ENCODE data around the gene GABRA5.

Gene GABRA5

GRCh38 chr15:26874774-26875475 is 8.1 kb downstream of the GABRA5 start:
- no peak overlapping the region for H3K27ac ChIP-seq (replicated peaks)
- TF ChIP-seq SPI1 (IDR thresholded peaks at IDR 0.05; ENCODE audit: borderline replicate concordance, low read depth): no peak
- no peak for TF ChIP-seq CTCF (IDR thresholded peaks at IDR 0.05; ENCODE audit: insufficient read depth, low read length)
- TF ChIP-seq GABPA (IDR thresholded peaks at IDR 0.05; ENCODE audit: low read depth): no peak
- TF ChIP-seq, protein P1, sequence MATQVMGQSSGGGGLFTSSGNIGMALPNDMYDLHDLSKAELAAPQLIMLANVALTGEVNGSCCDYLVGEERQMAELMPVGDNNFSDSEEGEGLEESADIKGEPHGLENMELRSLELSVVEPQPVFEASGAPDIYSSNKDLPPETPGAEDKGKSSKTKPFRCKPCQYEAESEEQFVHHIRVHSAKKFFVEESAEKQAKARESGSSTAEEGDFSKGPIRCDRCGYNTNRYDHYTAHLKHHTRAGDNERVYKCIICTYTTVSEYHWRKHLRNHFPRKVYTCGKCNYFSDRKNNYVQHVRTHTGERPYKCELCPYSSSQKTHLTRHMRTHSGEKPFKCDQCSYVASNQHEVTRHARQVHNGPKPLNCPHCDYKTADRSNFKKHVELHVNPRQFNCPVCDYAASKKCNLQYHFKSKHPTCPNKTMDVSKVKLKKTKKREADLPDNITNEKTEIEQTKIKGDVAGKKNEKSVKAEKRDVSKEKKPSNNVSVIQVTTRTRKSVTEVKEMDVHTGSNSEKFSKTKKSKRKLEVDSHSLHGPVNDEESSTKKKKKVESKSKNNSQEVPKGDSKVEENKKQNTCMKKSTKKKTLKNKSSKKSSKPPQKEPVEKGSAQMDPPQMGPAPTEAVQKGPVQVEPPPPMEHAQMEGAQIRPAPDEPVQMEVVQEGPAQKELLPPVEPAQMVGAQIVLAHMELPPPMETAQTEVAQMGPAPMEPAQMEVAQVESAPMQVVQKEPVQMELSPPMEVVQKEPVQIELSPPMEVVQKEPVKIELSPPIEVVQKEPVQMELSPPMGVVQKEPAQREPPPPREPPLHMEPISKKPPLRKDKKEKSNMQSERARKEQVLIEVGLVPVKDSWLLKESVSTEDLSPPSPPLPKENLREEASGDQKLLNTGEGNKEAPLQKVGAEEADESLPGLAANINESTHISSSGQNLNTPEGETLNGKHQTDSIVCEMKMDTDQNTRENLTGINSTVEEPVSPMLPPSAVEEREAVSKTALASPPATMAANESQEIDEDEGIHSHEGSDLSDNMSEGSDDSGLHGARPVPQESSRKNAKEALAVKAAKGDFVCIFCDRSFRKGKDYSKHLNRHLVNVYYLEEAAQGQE (IDR thresholded peaks at IDR 0.05; ENCODE audit: insufficient replicate concordance, low read depth): no peak
- no peak for TF ChIP-seq POLR2AphosphoS5 (IDR thresholded peaks at IDR 0.05; ENCODE audit: low read depth)
- H3K4me3 ChIP-seq (replicated peaks; ENCODE audit: insufficient read depth, low read length): no peak overlapping the region
- H3K27me3 ChIP-seq (ENCODE audit: insufficient read depth, poor library complexity, severe bottlenecking): no peaks in the 10 kb centered on the region
- no peak for DNase-seq (ENCODE audit: low read depth in 1 of 2, low spot score in 1 of 2)

DNA sequence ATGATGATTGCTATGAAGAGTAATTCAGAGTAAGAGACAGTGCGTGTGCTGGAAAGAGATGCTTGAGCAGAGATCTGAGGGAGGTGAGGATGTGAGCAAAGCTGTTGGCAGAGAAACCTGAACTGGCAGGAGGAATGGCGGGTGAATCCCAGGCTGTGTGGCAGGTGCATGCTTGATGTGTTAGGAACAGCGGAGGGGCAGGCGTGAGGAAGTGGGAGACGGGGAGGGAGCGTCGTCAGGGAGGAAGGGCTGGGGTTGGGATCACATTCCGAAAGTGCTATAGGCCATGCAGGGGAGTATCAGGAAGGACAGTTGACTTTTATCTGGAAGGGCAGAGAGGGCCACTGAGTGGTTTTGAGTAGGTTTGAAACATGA is 8.6 kb downstream of the GABRA5 start:
- TF ChIP-seq CTCF (IDR thresholded peaks at IDR 0.05; ENCODE audit: insufficient read depth, low read length) (no peak), GABPA (IDR thresholded peaks at IDR 0.05; ENCODE audit: low read depth) (no peak), POLR2AphosphoS5 (IDR thresholded peaks at IDR 0.05; ENCODE audit: low read depth) (no peak)
- DNase-seq (ENCODE audit: low read depth in 1 of 2, low spot score in 1 of 2): no peak
- no peaks in the 10 kb centered on the region for H3K27me3 ChIP-seq (ENCODE audit: insufficient read depth, poor library complexity, severe bottlenecking)
- no peak overlapping the region for H3K27ac ChIP-seq (replicated peaks)
- H3K4me3 ChIP-seq (replicated peaks; ENCODE audit: insufficient read depth, low read length): no peak overlapping the region

DNA sequence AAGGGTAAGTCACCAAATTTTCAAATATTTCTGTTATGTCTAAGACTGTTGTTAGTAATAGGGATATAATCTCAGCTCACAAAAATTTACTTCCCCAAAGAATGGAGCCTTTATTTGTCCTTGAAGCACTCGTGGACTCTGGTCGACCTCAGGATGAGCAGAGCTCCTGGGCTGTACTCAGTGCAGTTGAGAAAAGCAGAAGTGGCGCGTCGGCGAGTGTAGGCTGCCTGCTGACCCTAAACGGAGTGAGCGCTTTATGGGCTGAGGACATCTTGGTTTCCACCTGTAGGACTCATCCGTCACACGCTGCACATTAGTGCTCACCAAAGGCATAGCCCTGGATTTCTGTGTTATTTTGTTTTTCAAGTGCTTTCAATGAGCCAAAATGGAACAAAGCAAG is 11.0 kb downstream of the GABRA5 start:
- Histone ChIP-seq H3K27me3 (ENCODE audit: insufficient read depth, poor library complexity, severe bottlenecking) (no peaks in the 10 kb centered on the region), H3K27ac (replicated peaks) (no peak overlapping the region), H3K4me3 (replicated peaks; ENCODE audit: insufficient read depth, low read length) (no peak overlapping the region)
- TF ChIP-seq SPI1 (IDR thresholded peaks at IDR 0.05; ENCODE audit: borderline replicate concordance, low read depth): peak; percentile 70
- no peak for TF ChIP-seq GABPA (IDR thresholded peaks at IDR 0.05; ENCODE audit: low read depth)
- no peak for TF ChIP-seq CTCF (IDR thresholded peaks at IDR 0.05; ENCODE audit: insufficient read depth, low read length)
- no peak for TF ChIP-seq POLR2AphosphoS5 (IDR thresholded peaks at IDR 0.05; ENCODE audit: low read depth)
- peak in 1 of 2 experiments; percentile 7 for DNase-seq (ENCODE audit: low read depth in 1 of 2, low spot score in 1 of 2)

DNA sequence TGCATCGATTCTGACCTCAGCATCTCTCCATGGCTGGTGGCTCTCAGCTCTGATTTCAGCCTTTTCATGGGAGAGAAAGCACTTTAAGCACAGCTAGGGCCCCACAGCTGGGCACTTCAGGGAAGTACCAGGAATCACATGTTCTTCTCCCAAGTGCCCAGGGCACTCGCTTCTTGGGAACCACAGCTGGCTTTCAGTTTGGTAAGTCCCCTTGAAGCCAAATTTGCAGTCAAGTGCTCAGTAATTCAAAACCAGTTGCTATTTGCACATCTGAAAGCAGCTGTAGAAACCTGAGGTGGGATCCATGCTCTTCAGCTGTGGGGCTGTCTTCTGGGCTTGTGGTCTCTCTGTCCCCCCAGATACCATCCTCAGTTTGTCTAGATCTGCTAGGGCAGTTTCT is 12.8 kb downstream of the GABRA5 start:
- Histone ChIP-seq H3K27me3 (ENCODE audit: insufficient read depth, poor library complexity, severe bottlenecking) (no peaks in the 10 kb centered on the region), H3K4me3 (replicated peaks; ENCODE audit: insufficient read depth, low read length) (no peak overlapping the region), H3K27ac (replicated peaks) (no peak overlapping the region)
- TF ChIP-seq, protein P1 (IDR thresholded peaks at IDR 0.05; ENCODE audit: insufficient replicate concordance, low read depth): no peak
- TF ChIP-seq GABPA (IDR thresholded peaks at IDR 0.05; ENCODE audit: low read depth) (no peak), POLR2AphosphoS5 (IDR thresholded peaks at IDR 0.05; ENCODE audit: low read depth) (no peak)
- no peak for DNase-seq (ENCODE audit: low read depth in 1 of 2, low spot score in 1 of 2)

Measured in HL-60 (cell line).